ENCODE results near the gene ACSBG1. TPM values are rescaled to one million over a fixed set of nuclear protein-coding genes. Genes with fewer than 3 reads are reported as not detected.

The ACSBG1 gene
- total RNA-seq, 5 donors from 2014 or later (not counting 1 experiment from before 2014, with no cell fraction given): not detected

DNA sequence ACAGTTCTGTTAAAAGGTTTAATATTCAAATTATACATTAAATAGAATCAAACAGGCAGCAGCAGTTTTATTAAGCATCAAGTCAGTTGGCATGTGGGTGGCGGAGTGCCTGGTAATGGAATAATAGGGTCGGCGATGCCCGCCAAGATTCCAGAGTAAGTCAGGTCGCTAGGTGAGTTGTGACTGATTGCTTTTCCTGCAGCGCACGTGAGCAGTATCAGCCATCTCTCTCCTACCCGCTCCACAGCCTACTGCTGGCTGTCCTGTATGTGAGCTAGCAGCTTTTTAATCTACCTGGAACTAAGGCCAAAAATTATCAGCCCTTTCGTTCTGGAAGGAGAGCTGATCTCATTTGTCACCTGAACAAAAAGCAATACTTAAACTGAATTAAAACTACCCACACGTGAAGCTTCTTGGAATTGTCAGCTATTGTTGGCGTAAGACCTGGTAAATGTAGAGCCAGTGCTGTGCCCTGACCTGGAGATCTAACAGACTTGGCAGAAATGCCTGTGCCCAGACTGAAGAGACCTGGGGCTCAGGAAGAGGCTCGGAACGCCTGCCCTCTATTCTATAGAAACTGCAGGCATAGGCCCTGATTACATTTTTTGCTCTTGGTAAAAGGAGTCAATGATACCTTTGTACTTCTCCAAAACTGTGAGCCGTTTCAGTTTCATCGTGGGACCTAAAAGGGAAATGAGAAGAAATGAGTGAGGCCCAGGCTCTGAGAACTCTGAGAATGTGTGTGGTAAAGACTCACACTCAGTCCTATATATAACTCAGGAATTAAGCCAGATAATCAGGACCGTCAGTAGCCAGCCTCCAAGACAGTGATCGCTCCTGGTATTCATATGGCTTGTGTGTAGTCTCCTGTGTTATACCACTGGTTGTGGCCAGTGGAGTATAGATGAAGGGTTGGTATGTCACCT is 63.3 kb downstream of the ACSBG1 start:
- DNase-seq (no peak), ATAC-seq (replicated peaks in 1 of 4) (no peak)
- Mint-ChIP-seq H3K4me1 (peaks cover 32 to 46% (median 33%) of the 10 kb centered on the region in 3 donors), H3K36me3 (peaks cover 57% of the 10 kb centered on the region), H3K27me3 (no peaks in the 10 kb centered on the region), H3K4me3 (no peak overlapping the region), H3K9me3 (no peaks in the 10 kb centered on the region), H3K27ac (peak overlapping the region; percentile 39 to 56)
- H3K4me3 ChIP-seq (ENCODE audit: control insufficient read depth in 1 of 2, extremely low read depth in 1 of 2, low read length in 1 of 2): no peak overlapping the region
- H3K27ac ChIP-seq (ENCODE audit: low read length): no peak overlapping the region
- peaks cover 0 to 2% of the 10 kb centered on the region in 2 experiments for H3K27me3 ChIP-seq (replicated peaks in 1 of 2; ENCODE audit: control insufficient read depth in 2 of 2, extremely low read depth in 1 of 2, insufficient read depth in 2 of 2, low read length in 1 of 2)
- WGBS (ENCODE audit: insufficient coverage): 83% methylated on average over 9 of the region's 17 CpGs
- ChIA-PET CTCF (interaction anchor here in 1 of 2 donors (1.0 kb wide), 1 partner anchor 62 kb away, joined by 3 read pairs; no protein-coding TSS in a partner anchor), POLR2A (interaction anchor here in 1 of 2 donors (0.7 kb wide), 1 partner anchor 48 kb away, joined by 4 read pairs; no protein-coding TSS in a partner anchor)
- H3K36me3 ChIP-seq (ENCODE audit: control insufficient read depth in 2 of 2, extremely low read depth in 1 of 2, insufficient read depth in 1 of 2, low read length in 1 of 2): peaks cover 2 to 32% of the 10 kb centered on the region in 2 donors
- H3K9me3 ChIP-seq: no peaks in the 10 kb centered on the region
- peaks cover 11 to 24% of the 10 kb centered on the region in 2 experiments for H3K4me1 ChIP-seq (ENCODE audit: control insufficient read depth in 1 of 2, extremely low read depth in 1 of 2, insufficient read depth in 2 of 2, low read length in 2 of 2)

DNA sequence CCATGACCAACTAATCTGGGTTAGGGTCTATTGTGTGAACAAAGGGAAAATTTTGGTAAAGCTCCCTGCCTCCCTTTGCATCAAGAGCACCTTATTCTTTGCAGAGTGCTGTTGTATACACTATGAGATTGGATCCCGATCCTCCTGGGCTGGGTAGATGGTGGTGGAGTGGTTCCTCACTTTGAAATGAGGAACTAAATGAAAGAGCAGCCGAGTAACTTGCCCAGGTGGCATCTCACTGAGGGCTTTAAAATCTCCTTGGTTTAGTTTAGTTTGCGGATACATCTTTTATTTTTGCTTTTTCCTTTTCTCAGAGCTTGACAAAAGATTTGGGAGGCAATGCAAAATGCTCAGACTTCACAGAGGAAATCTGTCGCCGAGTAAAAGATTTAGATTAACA is 65.8 kb downstream of the ACSBG1 start:
- no peak overlapping the region for H3K4me3 ChIP-seq (ENCODE audit: control insufficient read depth in 1 of 2, extremely low read depth in 1 of 2, low read length in 1 of 2)
- 100% methylated on average over 1 of the region's 5 CpGs for WGBS (ENCODE audit: insufficient coverage)
- no peak overlapping the region for H3K27ac ChIP-seq (ENCODE audit: low read length)
- H3K27ac Mint-ChIP-seq: no peak overlapping the region
- ChIA-PET POLR2A (no interaction called here), CTCF (no interaction called here)
- H3K36me3 Mint-ChIP-seq: peaks cover 70% of the 10 kb centered on the region
- H3K9me3 Mint-ChIP-seq: no peaks in the 10 kb centered on the region
- no peaks in the 10 kb centered on the region for H3K27me3 Mint-ChIP-seq
- H3K4me1 Mint-ChIP-seq: peaks cover 13 to 28% (median 17%) of the 10 kb centered on the region in 3 donors
- H3K27me3 ChIP-seq (replicated peaks in 1 of 2; ENCODE audit: control insufficient read depth in 2 of 2, extremely low read depth in 1 of 2, insufficient read depth in 2 of 2, low read length in 1 of 2): no peaks in the 10 kb centered on the region
- ATAC-seq (replicated peaks in 1 of 4): no peak
- peaks cover 18 to 44% of the 10 kb centered on the region in 2 donors for H3K36me3 ChIP-seq (ENCODE audit: control insufficient read depth in 2 of 2, extremely low read depth in 1 of 2, insufficient read depth in 1 of 2, low read length in 1 of 2)
- no peaks in the 10 kb centered on the region for H3K9me3 ChIP-seq
- DNase-seq: no peak
- no peak overlapping the region for H3K4me3 Mint-ChIP-seq
- H3K4me1 ChIP-seq (ENCODE audit: control insufficient read depth in 1 of 2, extremely low read depth in 1 of 2, insufficient read depth in 2 of 2, low read length in 2 of 2): peaks cover 8 to 11% of the 10 kb centered on the region in 2 experiments

DNA sequence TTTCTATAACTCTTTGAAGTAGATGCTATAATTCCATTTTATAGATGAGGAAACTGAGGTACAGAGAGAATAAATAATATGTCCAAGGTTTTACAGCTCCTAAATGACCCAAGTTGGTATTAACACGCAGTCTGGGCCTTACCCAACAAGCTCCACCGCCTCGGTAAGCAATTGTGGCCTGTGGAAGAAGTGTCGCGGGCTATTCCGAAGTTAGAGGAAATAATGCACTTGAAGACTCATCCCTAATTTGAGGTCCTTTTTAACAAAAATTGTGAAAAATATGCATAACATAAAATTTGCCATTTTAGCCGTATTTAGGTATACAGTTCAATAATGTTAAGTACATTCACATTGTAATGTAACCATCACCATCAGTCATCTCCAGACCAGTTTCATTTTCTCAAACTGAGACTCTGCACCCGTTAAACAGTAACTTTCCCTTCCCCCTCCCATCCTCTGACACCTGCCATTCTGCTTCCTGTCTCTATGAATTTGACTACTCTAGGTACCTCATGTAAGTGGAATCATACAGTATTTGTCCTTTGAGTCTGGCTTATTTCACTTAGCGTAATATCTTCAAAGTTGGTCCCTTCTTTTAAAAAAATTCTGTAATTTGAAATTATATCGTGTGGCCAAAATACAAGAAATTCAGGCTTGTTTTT is 67.0 kb downstream of the ACSBG1 start:
- peak; percentile 69 to 89 (median 78) for ATAC-seq (replicated peaks in 1 of 4)
- Mint-ChIP-seq H3K27ac (peak overlapping the region; percentile 1 to 19), H3K36me3 (peaks cover 74% of the 10 kb centered on the region), H3K4me3 (peak overlapping the region in 2 of 3 donors; percentile 17 to 25), H3K4me1 (peaks cover 9 to 20% (median 10%) of the 10 kb centered on the region in 3 donors), H3K9me3 (no peaks in the 10 kb centered on the region), H3K27me3 (no peaks in the 10 kb centered on the region)
- no peak overlapping the region for H3K4me3 ChIP-seq (ENCODE audit: control insufficient read depth in 1 of 2, extremely low read depth in 1 of 2, low read length in 1 of 2)
- DNase-seq: peak in 2 of 35 experiments; percentile 14 to 53
- ChIA-PET POLR2A (no interaction called here), CTCF (interaction anchor here (0.5 to 0.8 kb wide), 3 partner anchors 50 to 74 kb away, joined by 3 read pairs; no protein-coding TSS in a partner anchor)
- peaks cover 4 to 7% of the 10 kb centered on the region in 2 experiments for H3K4me1 ChIP-seq (ENCODE audit: control insufficient read depth in 1 of 2, extremely low read depth in 1 of 2, insufficient read depth in 2 of 2, low read length in 2 of 2)
- H3K9me3 ChIP-seq: no peaks in the 10 kb centered on the region
- H3K27ac ChIP-seq (ENCODE audit: low read length): no peak overlapping the region
- 30% methylated on average over 2 of the region's 10 CpGs for WGBS (ENCODE audit: insufficient coverage)
- peaks cover 18 to 45% of the 10 kb centered on the region in 2 donors for H3K36me3 ChIP-seq (ENCODE audit: control insufficient read depth in 2 of 2, extremely low read depth in 1 of 2, insufficient read depth in 1 of 2, low read length in 1 of 2)
- no peaks in the 10 kb centered on the region for H3K27me3 ChIP-seq (replicated peaks in 1 of 2; ENCODE audit: control insufficient read depth in 2 of 2, extremely low read depth in 1 of 2, insufficient read depth in 2 of 2, low read length in 1 of 2)

DNA sequence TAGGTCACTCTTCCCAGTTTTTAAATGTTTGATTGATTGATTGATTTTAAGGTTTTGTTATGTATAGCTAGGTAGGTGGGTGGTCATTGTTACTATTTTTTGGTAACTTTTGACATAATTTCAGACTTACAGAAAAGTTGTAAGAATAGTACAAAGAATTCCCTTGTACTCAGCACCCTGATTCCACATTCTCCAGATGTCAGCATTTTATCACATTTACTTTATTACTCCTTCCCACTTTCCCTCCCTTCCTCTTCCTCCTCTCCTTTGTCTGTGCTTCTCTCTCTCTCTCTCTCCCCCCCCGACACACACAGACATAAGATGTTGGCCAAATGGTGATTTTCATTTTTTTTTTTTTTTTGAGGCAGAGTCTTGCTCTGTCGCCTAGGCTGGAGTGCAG is 70.4 kb downstream of the ACSBG1 start:
- no peak overlapping the region for H3K4me3 ChIP-seq (ENCODE audit: control insufficient read depth in 1 of 2, extremely low read depth in 1 of 2, low read length in 1 of 2)
- H3K36me3 Mint-ChIP-seq: peaks cover 63% of the 10 kb centered on the region
- POLR2A ChIA-PET: no interaction called here
- H3K4me1 Mint-ChIP-seq: peaks cover 9 to 22% (median 19%) of the 10 kb centered on the region in 3 donors
- H3K9me3 ChIP-seq: no peaks in the 10 kb centered on the region
- peaks cover 20 to 58% of the 10 kb centered on the region in 2 donors for H3K36me3 ChIP-seq (ENCODE audit: control insufficient read depth in 2 of 2, extremely low read depth in 1 of 2, insufficient read depth in 1 of 2, low read length in 1 of 2)
- no peak for ATAC-seq (replicated peaks in 1 of 4)
- no peak for DNase-seq
- no peaks in the 10 kb centered on the region for H3K27me3 ChIP-seq (replicated peaks in 1 of 2; ENCODE audit: control insufficient read depth in 2 of 2, extremely low read depth in 1 of 2, insufficient read depth in 2 of 2, low read length in 1 of 2)
- CTCF ChIA-PET: no interaction called here
- no CpG with 5 or more reads among the region's 2 CpGs for WGBS (ENCODE audit: insufficient coverage)
- H3K4me3 Mint-ChIP-seq: no peak overlapping the region
- no peaks in the 10 kb centered on the region for H3K9me3 Mint-ChIP-seq
- no peak overlapping the region for H3K27ac Mint-ChIP-seq
- H3K4me1 ChIP-seq (ENCODE audit: control insufficient read depth in 1 of 2, extremely low read depth in 1 of 2, insufficient read depth in 2 of 2, low read length in 2 of 2): peaks cover 4 to 7% of the 10 kb centered on the region in 2 experiments
- H3K27me3 Mint-ChIP-seq: no peaks in the 10 kb centered on the region
- no peak overlapping the region for H3K27ac ChIP-seq (ENCODE audit: low read length)

DNA sequence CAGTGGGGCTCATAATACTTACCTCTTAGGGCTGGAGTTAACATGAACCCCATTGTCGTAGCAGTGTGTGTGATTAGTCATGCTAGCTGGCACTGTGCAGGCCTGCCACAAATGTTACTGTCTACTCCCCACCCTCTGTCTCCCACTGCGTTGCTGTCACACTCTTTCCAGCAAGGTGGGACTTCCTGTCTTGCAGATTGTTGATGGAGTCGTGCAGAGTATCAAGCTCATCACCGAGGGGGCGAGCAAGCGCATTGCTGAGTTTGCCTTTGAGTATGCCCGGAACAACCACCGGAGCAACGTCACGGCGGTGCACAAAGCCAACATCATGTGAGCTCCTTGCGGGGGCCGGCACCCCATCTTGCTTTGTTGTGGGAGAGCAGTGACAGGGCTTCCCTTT is 72.3 kb downstream of the ACSBG1 start:
- peak overlapping the region in 2 of 3 donors; percentile 15 to 31 for H3K4me3 Mint-ChIP-seq
- no peaks in the 10 kb centered on the region for H3K9me3 ChIP-seq
- peaks cover 53% of the 10 kb centered on the region for H3K36me3 Mint-ChIP-seq
- peaks cover 0 to 10% (median 9%) of the 10 kb centered on the region in 3 donors for H3K4me1 Mint-ChIP-seq
- peaks cover 20 to 53% of the 10 kb centered on the region in 2 donors for H3K36me3 ChIP-seq (ENCODE audit: control insufficient read depth in 2 of 2, extremely low read depth in 1 of 2, insufficient read depth in 1 of 2, low read length in 1 of 2)
- DNase-seq (peak in 31 of 35 experiments; percentile 22 to 80 (median 48)), ATAC-seq (replicated peaks in 1 of 4) (peak; percentile 49 to 84 (median 66))
- H3K27me3 Mint-ChIP-seq: no peaks in the 10 kb centered on the region
- H3K27ac Mint-ChIP-seq: peak overlapping the region; percentile 80 to 87
- POLR2A ChIA-PET: no interaction called here
- no peaks in the 10 kb centered on the region for H3K4me1 ChIP-seq (ENCODE audit: control insufficient read depth in 1 of 2, extremely low read depth in 1 of 2, insufficient read depth in 2 of 2, low read length in 2 of 2)
- H3K9me3 Mint-ChIP-seq: no peaks in the 10 kb centered on the region
- no peak overlapping the region for H3K27ac ChIP-seq (ENCODE audit: low read length)
- H3K27me3 ChIP-seq (replicated peaks in 1 of 2; ENCODE audit: control insufficient read depth in 2 of 2, extremely low read depth in 1 of 2, insufficient read depth in 2 of 2, low read length in 1 of 2): no peaks in the 10 kb centered on the region
- CTCF ChIA-PET: interaction anchor here (0.5 to 1.2 kb wide), 3 partner anchors 25 to 384 kb away, joined by 3 read pairs; no protein-coding TSS in a partner anchor
- whole genome bisulfite sequencing (ENCODE audit: insufficient coverage): 86% methylated on average over 6 of the region's 13 CpGs
- no peak overlapping the region for H3K4me3 ChIP-seq (ENCODE audit: control insufficient read depth in 1 of 2, extremely low read depth in 1 of 2, low read length in 1 of 2)

DNA sequence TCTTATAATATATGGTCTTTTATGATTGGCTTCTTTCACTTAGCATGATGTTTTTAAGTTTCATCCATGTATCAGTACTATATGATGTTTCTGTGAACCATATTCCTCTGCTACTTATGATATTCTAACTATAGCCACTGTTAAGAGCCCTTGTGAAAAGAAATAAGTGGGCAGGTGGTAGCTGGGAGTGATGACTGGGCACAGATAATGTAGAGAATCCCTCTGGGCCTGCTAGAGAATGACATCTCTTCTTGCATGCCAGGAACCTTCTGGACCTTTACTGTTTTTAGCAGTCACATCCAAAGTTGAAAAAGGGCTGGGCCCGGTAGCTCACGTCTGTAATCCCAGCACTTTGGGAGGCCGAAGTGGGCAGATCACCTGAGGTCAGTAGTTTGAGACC is 75.0 kb downstream of the ACSBG1 start:
- Mint-ChIP-seq H3K36me3 (peaks cover 40% of the 10 kb centered on the region), H3K27me3 (no peaks in the 10 kb centered on the region), H3K4me3 (no peak overlapping the region), H3K27ac (no peak overlapping the region), H3K4me1 (peaks cover 0 to 17% (median 7%) of the 10 kb centered on the region in 3 donors), H3K9me3 (no peaks in the 10 kb centered on the region)
- peaks cover 8 to 53% of the 10 kb centered on the region in 2 donors for H3K36me3 ChIP-seq (ENCODE audit: control insufficient read depth in 2 of 2, extremely low read depth in 1 of 2, insufficient read depth in 1 of 2, low read length in 1 of 2)
- no peaks in the 10 kb centered on the region for H3K9me3 ChIP-seq
- POLR2A ChIA-PET: no interaction called here
- WGBS (ENCODE audit: insufficient coverage): 96% methylated on average over 3 of the region's 3 CpGs
- H3K4me1 ChIP-seq (ENCODE audit: control insufficient read depth in 1 of 2, extremely low read depth in 1 of 2, insufficient read depth in 2 of 2, low read length in 2 of 2): no peaks in the 10 kb centered on the region
- no peak overlapping the region for H3K4me3 ChIP-seq (ENCODE audit: control insufficient read depth in 1 of 2, extremely low read depth in 1 of 2, low read length in 1 of 2)
- no peak overlapping the region for H3K27ac ChIP-seq (ENCODE audit: low read length)
- H3K27me3 ChIP-seq (replicated peaks in 1 of 2; ENCODE audit: control insufficient read depth in 2 of 2, extremely low read depth in 1 of 2, insufficient read depth in 2 of 2, low read length in 1 of 2): no peaks in the 10 kb centered on the region
- CTCF ChIA-PET: no interaction called here
- ATAC-seq (replicated peaks in 1 of 4) (no peak), DNase-seq (no peak)
